SU-DHL-6 (cell line): ENCODE results near the gene PTGER4.

ENCODE experiments used
- H2AFZ ChIP-seq: fragments of 200-600 bp; sonication (generic); 2 replicates; pipeline ENCODE4 v1.6.1; 2014; ENCODE audit warnings: low read depth, mild to moderate bottlenecking, moderate library complexity, mixed read lengths, antibody characterized with exemption, low read length; ENCODE audit not compliant: severe bottlenecking
- H3F3A ChIP-seq: fragments of 200-600 bp; shearing (Covaris generic); 2 replicates; pipeline ENCODE4 v1.6.0; 2016; ENCODE audit warnings: antibody characterized with exemption, mild to moderate bottlenecking; ENCODE audit not compliant: insufficient read depth
- H3K27ac ChIP-seq: fragments of 200-600 bp; sonication (generic); 2 replicates; pipeline ENCODE4 v1.5.1; 2016; ENCODE audit warnings: low read depth, mild to moderate bottlenecking, low read length, moderate library complexity, mixed read lengths
- H3K27me3 ChIP-seq: fragments of 200-600 bp; sonication (generic), shearing (Covaris generic); 2 replicates; pipeline ENCODE4 v1.6.0; 2014; ENCODE audit warnings: mild to moderate bottlenecking, low read length
- H3K36me3 ChIP-seq: fragments of 200-600 bp; sonication (generic); 2 replicates; pipeline ENCODE4 v1.6.1; 2014; ENCODE audit warnings: mild to moderate bottlenecking, low read length, mixed read lengths
- H3K4me2 ChIP-seq: fragments of 300-600, 200-600 bp; shearing (Covaris generic), sonication (generic); 2 replicates; pipeline ENCODE4 v1.6.0; 2014; ENCODE audit warnings: low read length, low read depth, mild to moderate bottlenecking; ENCODE audit not compliant: poor library complexity, severe bottlenecking
- H3K4me3 ChIP-seq: fragments of 200-600 bp; sonication (generic); 2 replicates; pipeline ENCODE4 v1.5.1; 2014; ENCODE audit warnings: antibody characterized with exemption, low read length, mild to moderate bottlenecking, mixed read lengths; ENCODE audit not compliant: insufficient read depth, poor library complexity, severe bottlenecking
- H3K79me2 ChIP-seq: fragments of 200-600 bp; sonication (generic); 2 replicates; pipeline ENCODE4 v1.6.1; 2014; ENCODE audit warnings: mild to moderate bottlenecking, low read length, moderate library complexity; ENCODE audit not compliant: insufficient read depth
- H3K9ac ChIP-seq: fragments of 200-600 bp; sonication (generic); 2 replicates; pipeline ENCODE4 v1.7.0; 2014; ENCODE audit warnings: mild to moderate bottlenecking, low read length
- H3K9me2 ChIP-seq: fragments of 200-600 bp; sonication (generic); replicated peaks from 2 replicates; pipeline ENCODE4 v1.6.1; 2014; ENCODE audit warnings: low read length; ENCODE audit not compliant: insufficient read depth
- H3K9me3 ChIP-seq: fragments of 200-600 bp; sonication (generic); 2 replicates; pipeline ENCODE4 v1.6.1; 2014; ENCODE audit warnings: low read length, mixed read lengths; ENCODE audit not compliant: insufficient read depth
- H4K20me1 ChIP-seq: fragments of 200-600 bp; sonication (generic); 2 replicates; pipeline ENCODE4 v1.6.1; 2014; ENCODE audit warnings: low read depth, mild to moderate bottlenecking, antibody characterized with exemption, low read length, moderate library complexity, mixed read lengths
- CTCF ChIP-seq: fragments of 200-600 bp; sonication (generic); IDR thresholded peaks from one replicate; pipeline ENCODE4 v1.5.1; 2017; ENCODE audit warnings: antibody characterized with exemption, mild to moderate bottlenecking, low read length, moderate library complexity; ENCODE audit not compliant: insufficient read depth, poor library complexity, severe bottlenecking
- EZH2phosphoT487 ChIP-seq: fragments of 200-600 bp; sonication (generic), shearing (Covaris generic); conservative IDR thresholded peaks from 2 replicates; pipeline ENCODE4 v1.6.1; 2018; ENCODE audit warnings: mild to moderate bottlenecking, antibody characterized with exemption, low read length, moderate library complexity, mixed read lengths

Gene PTGER4

GRCh38 chr5:40683305-40683704 lies 3.6 kb downstream of the PTGER4 start:
- Histone ChIP-seq H3K4me3 (no peak overlapping the region), H3K79me2 (no peaks in the 10 kb centered on the region)

GRCh38 chr5:40685193-40685592 lies 5.5 kb downstream of the PTGER4 start:
- Histone ChIP-seq H3K4me3 (no peak overlapping the region), H3K9ac (no peak overlapping the region)

More at GRCh38 chr5:40683305-40683704, 3.6 kb downstream of the PTGER4 start:
- no peak overlapping the region for H3K27ac ChIP-seq
- H3K9me3 ChIP-seq: no peaks in the 10 kb centered on the region
- H2AFZ ChIP-seq: no peak overlapping the region
- H3K9ac ChIP-seq: no peak overlapping the region
- no peaks in the 10 kb centered on the region for H3K27me3 ChIP-seq
- H3F3A ChIP-seq: peaks cover 10% of the 10 kb centered on the region
- no peak for TF ChIP-seq EZH2phosphoT487
- TF ChIP-seq CTCF: no peak
- no peak overlapping the region for H3K4me2 ChIP-seq
- H4K20me1 ChIP-seq: no peaks in the 10 kb centered on the region
- H3K36me3 ChIP-seq: no peaks in the 10 kb centered on the region
- H3K9me2 ChIP-seq: no peaks in the 10 kb centered on the region

GRCh38 chr5:40685976-40686486 lies 6.3 kb downstream of the PTGER4 start:
- TF ChIP-seq EZH2phosphoT487 (no peak), CTCF (no peak)
- Histone ChIP-seq H3K36me3 (no peaks in the 10 kb centered on the region), H3K4me2 (no peak overlapping the region), H3K27ac (no peak overlapping the region), H2AFZ (no peak overlapping the region), H3K9me3 (no peaks in the 10 kb centered on the region), H4K20me1 (no peaks in the 10 kb centered on the region), H3K79me2 (no peaks in the 10 kb centered on the region), H3K9me2 (no peaks in the 10 kb centered on the region), H3K9ac (no peak overlapping the region), H3K4me3 (no peak overlapping the region), H3K27me3 (no peaks in the 10 kb centered on the region), H3F3A (peaks cover 4% of the 10 kb centered on the region; the same call in 1 of the 2 replicates)

More at GRCh38 chr5:40685193-40685592, 5.5 kb downstream of the PTGER4 start:
- Histone ChIP-seq H3K27me3 (no peaks in the 10 kb centered on the region), H3K9me3 (no peaks in the 10 kb centered on the region), H3K27ac (no peak overlapping the region), H3K9me2 (no peaks in the 10 kb centered on the region), H3K36me3 (no peaks in the 10 kb centered on the region), H2AFZ (no peak overlapping the region), H4K20me1 (no peaks in the 10 kb centered on the region), H3K79me2 (no peaks in the 10 kb centered on the region), H3F3A (peaks cover 4% of the 10 kb centered on the region; the same call in 1 of the 2 replicates), H3K4me2 (no peak overlapping the region)
- TF ChIP-seq CTCF: no peak
- no peak for TF ChIP-seq EZH2phosphoT487
